ENCODE results near the gene EIF4E2. TPM values are rescaled to one million over a fixed set of nuclear protein-coding genes. Genes with fewer than 3 reads are reported as not detected.

The EIF4E2 gene
- total and polyA plus RNA-seq, 2 of the 4 experiments (the other 2 are of a cell fraction): 52.1 to 105 TPM

DNA sequence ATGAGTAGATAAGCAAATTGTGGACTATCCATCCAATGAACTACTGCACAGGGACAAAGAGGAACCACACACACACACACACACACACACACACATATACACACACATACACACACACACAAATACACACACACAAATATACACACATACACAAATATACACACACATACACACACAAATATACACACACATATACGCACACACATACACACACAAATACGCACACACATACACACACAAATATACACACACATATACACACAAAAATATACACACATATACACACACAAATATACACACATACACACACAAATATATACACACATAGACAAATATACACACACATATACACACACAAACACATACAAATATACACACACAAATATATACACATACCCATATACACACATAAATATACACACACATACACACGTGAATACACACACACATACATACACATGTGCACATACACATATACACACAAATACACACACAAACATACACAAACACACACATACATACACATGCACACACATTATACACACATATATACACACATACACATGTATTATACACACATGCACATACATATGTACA, 63.1 kb downstream of the EIF4E2 start:
- intact Hi-C loops (cut with micrococcal nuclease) (no loop called here), dilution Hi-C loops (cut with HindIII; ENCODE audit: low sequenced_read_pairs, unreplicated experiment) (no loop called here), in situ Hi-C loops (cut with MboI; ENCODE audit: low sequenced_read_pairs) (no loop called here)
- Histone ChIP-seq H4K91ac (ENCODE audit: insufficient read depth, low read depth, low read length) (no peak overlapping the region), H2BK15ac (ENCODE audit: low read depth, low read length) (no peak overlapping the region), H3K4me3 (ENCODE audit: insufficient read depth, low read depth, low read length) (no peak overlapping the region), H3K9me3 (ENCODE audit: control insufficient read depth, insufficient read depth, low read length) (no peaks in the 10 kb centered on the region), H3K14ac (replicated peaks; ENCODE audit: low read depth, low read length) (no peak overlapping the region), H3K4me2 (ENCODE audit: low read depth, low read length) (no peak overlapping the region), H2BK20ac (ENCODE audit: low read depth, low read length) (no peak overlapping the region), H3K9me1 (ENCODE audit: insufficient read depth, low read length) (peaks cover 4% of the 10 kb centered on the region; the same call in 1 of the 2 replicates), H4K20me1 (ENCODE audit: insufficient read depth, low read length) (no peaks in the 10 kb centered on the region), H3K79me1 (ENCODE audit: low read depth in 1 of 2, low read length in 2 of 2) (no peaks in the 10 kb centered on the region), H2BK5ac (ENCODE audit: low read depth, low read length, poor library complexity, severe bottlenecking) (peak overlapping the region; percentile 78), H3K27me3 (ENCODE audit: control insufficient read depth, insufficient read depth, low read length) (no peaks in the 10 kb centered on the region), H2AFZ (replicated peaks; ENCODE audit: low read length, poor library complexity) (no peak overlapping the region), H2BK120ac (ENCODE audit: low read depth, low read length) (no peak overlapping the region), H2AK9ac (replicated peaks; ENCODE audit: low read depth, low read length, poor library complexity) (no peak overlapping the region), H3K36me3 (ENCODE audit: control insufficient read depth, insufficient read depth, low read length) (no peaks in the 10 kb centered on the region), H3K4ac (ENCODE audit: low read depth, low read length) (no peak overlapping the region), H3K9ac (ENCODE audit: low read depth, low read length) (no peak overlapping the region), H2AK5ac (ENCODE audit: low read depth, low read length) (no peak overlapping the region), H3K27ac (ENCODE audit: insufficient read depth, low read length) (no peak overlapping the region), H4K5ac (ENCODE audit: low read depth, low read length) (no peak overlapping the region), H3K4me1 (ENCODE audit: control insufficient read depth, insufficient read depth, low read length) (peaks cover 3% of the 10 kb centered on the region; the same call in 1 of the 2 replicates), H3K23ac (ENCODE audit: low read depth, low read length) (no peak overlapping the region), H4K8ac (ENCODE audit: low read depth in 2 of 2, low read length in 2 of 2) (no peak overlapping the region), H3K56ac (ENCODE audit: extremely low read depth, insufficient read depth, low read length) (no peak overlapping the region), H3K18ac (ENCODE audit: low read depth, low read length) (no peak overlapping the region)
- no TSS peak for BruUV-seq (replicated peaks)
- TF ChIP-seq MXI1 (IDR thresholded peaks at IDR 0.05; ENCODE audit: borderline replicate concordance, low read depth, low read length): no peak
- TF ChIP-seq, protein P1, sequence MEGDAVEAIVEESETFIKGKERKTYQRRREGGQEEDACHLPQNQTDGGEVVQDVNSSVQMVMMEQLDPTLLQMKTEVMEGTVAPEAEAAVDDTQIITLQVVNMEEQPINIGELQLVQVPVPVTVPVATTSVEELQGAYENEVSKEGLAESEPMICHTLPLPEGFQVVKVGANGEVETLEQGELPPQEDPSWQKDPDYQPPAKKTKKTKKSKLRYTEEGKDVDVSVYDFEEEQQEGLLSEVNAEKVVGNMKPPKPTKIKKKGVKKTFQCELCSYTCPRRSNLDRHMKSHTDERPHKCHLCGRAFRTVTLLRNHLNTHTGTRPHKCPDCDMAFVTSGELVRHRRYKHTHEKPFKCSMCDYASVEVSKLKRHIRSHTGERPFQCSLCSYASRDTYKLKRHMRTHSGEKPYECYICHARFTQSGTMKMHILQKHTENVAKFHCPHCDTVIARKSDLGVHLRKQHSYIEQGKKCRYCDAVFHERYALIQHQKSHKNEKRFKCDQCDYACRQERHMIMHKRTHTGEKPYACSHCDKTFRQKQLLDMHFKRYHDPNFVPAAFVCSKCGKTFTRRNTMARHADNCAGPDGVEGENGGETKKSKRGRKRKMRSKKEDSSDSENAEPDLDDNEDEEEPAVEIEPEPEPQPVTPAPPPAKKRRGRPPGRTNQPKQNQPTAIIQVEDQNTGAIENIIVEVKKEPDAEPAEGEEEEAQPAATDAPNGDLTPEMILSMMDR (conservative IDR thresholded peaks at IDR 0.05; ENCODE audit: low read depth, low read length): no peak
- TF ChIP-seq RCOR1 (IDR thresholded peaks at IDR 0.05; ENCODE audit: insufficient replicate concordance, low read length): no peak
- TF ChIP-seq RAD21 (IDR thresholded peaks at IDR 0.05; ENCODE audit: low read length): no peak
- TF ChIP-seq CEBPB (IDR thresholded peaks at IDR 0.05; ENCODE audit: low read depth, low read length): no peak
- TF ChIP-seq, protein P2, sequence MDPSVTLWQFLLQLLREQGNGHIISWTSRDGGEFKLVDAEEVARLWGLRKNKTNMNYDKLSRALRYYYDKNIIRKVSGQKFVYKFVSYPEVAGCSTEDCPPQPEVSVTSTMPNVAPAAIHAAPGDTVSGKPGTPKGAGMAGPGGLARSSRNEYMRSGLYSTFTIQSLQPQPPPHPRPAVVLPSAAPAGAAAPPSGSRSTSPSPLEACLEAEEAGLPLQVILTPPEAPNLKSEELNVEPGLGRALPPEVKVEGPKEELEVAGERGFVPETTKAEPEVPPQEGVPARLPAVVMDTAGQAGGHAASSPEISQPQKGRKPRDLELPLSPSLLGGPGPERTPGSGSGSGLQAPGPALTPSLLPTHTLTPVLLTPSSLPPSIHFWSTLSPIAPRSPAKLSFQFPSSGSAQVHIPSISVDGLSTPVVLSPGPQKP (IDR thresholded peaks at IDR 0.05; ENCODE audit: borderline replicate concordance, low read depth, low read length): no peak
- TF ChIP-seq BHLHE40 (IDR thresholded peaks at IDR 0.05; ENCODE audit: low read depth, low read length): no peak
- 53 to 75% methylated on average over 2 to 3 of the region's 3 CpGs for WGBS, 2 experiments (ENCODE audit: extremely low coverage in 2 of 2, insufficient read length in 1 of 2)
- ChIA-PET CTCF (no interaction called here), POLR2A (ENCODE audit: unreplicated experiment) (no interaction called here)
- ATAC-seq (ENCODE audit: low read depth): no peak
- no peak for DNase-seq

All from IMR-90 (cell line).